Vagina (tissue), 2 donors: ENCODE data around the gene EPSTI1.

ENCODE experiments used
- CTCF ChIP-seq, 3 experiments: fragments of 450-650 bp in 2 of 3; fragments of 200-600 bp in 1 of 3; sonication (generic) in 1 of 3; IDR thresholded peaks; one replicate each; pipeline ENCODE4 v1.5.1; 2017 to 2019; ENCODE audit warnings: antibody characterized with exemption in 3 of 3, mild to moderate bottlenecking in 2 of 3, moderate library complexity in 2 of 3
- POLR2AphosphoS5 ChIP-seq, 2 donors: sonication (generic); formaldehyde crosslinking; IDR thresholded peaks; one replicate each; pipeline ENCODE4 v1.9.0; 2017; ENCODE audit warnings: antibody characterized with exemption in 2 of 2, mild to moderate bottlenecking in 2 of 2, low read depth in 1 of 2; ENCODE audit not compliant: insufficient read depth in 1 of 2

- TF ChIP-seq CTCF (IDR thresholded peaks at IDR 0.05) (no peak), POLR2AphosphoS5 (IDR thresholded peaks at IDR 0.05; ENCODE audit: insufficient read depth in 1 of 2, low read depth in 1 of 2) (no peak)
Observed at GRCh38 chr13:42883771-42884467, 108.1 kb downstream of the EPSTI1 start.
